Left ventricle myocardium superior (tissue), 1 donor: ENCODE results near the gene CIRBP. TPM values are rescaled to one million over a fixed set of nuclear protein-coding genes. Genes with fewer than 3 reads are reported as not detected.
"Not testable (repeated sequence)": the region's sequence is repeated elsewhere in the genome, so short reads cannot be mapped to it uniquely, and the experiment has no call there.

Experiments used
- ATAC-seq: fragments of 200-7000 bp; cut with Tn5 transposase; one replicate; pipeline ENCODE4 v1.9.1; 2020; ENCODE audit warnings: mild to moderate bottlenecking, moderate library complexity
- DNase-seq: peaks from one replicate; pipeline ENCODE4 v3.0.0-alpha.2; 2020
- intact Hi-C: fragments of 100-400 bp; cut with micrococcal nuclease; formaldehyde crosslinking; loops from one replicate; pipeline ENCODE4 v1.11.0; 2022
- total RNA-seq: library from RNA; stranded (reverse); fragmentation: NEBNext Ultra II Directional; extraction: Animal tissue kit (Norgen Biotek cat#: 25700); gene quantifications from one replicate; pipeline ENCODE4 v1.2.1, GENCODE V29; 2021
- donor health status: DM: no; HTN: yes; CAD: no; lungs with severe emphysema.

Gene CIRBP
- total RNA-seq, 1 donor from 2014 or later, result 248 TPM

DNA sequence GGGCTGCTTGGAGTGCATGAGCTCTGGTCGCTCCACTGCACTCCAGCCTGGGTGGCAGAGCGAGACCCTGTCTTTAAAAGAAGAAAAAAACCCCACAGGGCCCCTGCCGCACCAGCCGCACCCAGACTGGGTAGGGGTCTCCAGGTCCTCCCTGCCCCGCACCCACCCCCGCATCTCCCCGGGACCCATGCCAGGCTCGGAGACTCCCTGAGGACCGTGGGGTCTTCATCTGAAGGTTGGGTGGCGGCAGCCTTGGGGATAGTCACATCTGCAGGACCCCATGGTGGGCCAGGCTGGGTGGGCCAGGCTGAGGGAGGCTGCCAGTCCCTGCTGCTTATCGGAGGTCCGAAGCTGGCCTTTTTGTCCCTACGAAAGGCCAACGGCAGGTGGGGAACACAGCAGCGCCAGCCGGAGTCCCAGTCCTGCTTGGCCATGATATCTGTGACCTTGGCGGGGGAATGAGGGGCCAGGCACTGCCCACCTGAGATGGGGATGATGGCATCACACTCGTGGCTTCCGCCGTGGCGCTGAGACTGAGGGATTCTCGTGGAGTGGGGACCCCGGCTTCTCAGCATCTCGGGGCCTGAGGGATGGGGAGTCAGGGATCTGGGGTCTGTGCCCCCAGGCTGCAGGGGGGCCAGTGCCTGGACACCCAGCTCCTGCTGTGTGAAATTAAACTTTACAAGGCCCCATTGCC, 27.6 kb downstream of the CIRBP start:
- no peak for DNase-seq
- no peak for ATAC-seq
- intact Hi-C loops, result no loop called here

DNA sequence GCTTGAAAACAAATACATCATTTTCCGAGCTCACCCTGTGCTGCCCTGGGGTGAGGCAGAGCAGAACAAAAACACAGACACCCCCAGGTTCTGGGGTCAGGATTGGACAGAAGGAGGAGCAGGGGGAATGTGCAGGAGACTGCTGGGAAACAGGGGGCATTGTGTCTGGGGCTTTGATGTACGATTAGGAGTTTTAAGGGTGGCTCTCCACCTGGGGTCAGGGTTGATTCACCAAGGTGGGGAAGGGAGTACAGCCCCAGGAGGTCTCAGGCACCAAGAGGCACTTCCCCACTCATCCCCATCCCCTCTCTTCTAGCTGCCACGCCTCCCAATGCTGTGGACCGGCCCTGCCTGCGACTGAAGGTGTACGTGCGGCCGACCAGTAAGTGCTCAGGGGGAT, 29.1 kb downstream of the CIRBP start:
- DNase-seq (no peak), ATAC-seq (no peak)
- intact Hi-C loops, result no loop called here

DNA sequence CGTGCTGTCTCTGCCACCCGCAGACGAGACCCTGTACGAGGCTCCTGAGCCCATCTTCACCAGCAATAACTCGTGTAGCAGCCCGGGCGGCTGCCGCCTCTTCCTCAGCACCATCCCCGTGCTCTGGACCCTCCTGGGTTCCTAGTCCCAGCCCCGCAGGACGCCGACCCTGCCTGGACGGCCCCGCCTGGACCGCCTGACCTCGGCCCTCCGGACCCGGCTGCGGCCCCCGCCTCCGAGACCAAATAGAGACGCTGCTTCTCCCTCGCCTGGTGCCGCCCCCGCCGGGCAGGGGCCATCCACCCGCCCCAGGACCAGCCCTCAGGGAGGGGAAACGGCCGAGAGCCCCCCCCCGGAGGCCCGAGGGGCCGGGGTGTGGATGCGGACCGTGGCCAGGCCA, 30.7 kb downstream of the CIRBP start:
- ATAC-seq, result no peak
- no peak for DNase-seq

GRCh38 chr19:1300744-1301490, 31.8 kb downstream of the CIRBP start:
- no peak for DNase-seq
- intact Hi-C loops, result no loop called here
- no peak for ATAC-seq

More for the DNA sequence above, 30.7 kb downstream of the CIRBP start:
- intact Hi-C loops, result no loop called here

DNA sequence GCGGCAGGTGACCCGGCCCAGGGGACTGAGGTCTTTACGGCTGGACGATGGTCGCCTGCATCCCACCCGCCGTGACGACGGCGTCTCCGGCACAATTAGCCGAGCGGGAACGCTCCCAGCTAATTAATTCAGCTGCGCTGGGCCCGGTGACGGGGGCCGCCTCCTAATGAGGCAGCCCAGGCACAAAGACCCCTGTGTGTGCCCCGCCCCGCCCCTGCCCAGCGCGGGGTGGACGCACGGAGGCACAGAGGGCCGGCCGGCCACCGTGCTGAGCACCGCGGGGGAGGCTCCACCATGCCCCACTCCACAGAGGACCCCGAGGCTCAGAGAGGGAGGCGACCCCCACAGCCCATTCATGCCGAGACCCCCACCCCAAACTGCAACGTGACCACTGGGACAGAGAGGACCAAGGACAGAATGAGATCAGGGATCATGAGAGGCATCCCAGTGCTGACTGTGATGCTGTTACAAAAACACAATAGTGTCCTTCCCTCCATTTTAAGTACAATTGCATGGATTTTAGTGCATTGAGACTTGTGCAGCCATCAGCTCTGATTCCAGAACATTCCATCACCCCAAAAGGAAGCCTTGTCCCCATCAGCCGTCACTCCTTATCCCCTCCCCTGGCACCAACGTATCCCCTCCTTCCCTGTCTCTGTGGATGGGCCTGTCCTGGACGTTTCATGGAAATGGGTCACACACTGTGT, 33.6 kb downstream of the CIRBP start:
- intact Hi-C loops, result no loop called here
- no peak for ATAC-seq

DNA sequence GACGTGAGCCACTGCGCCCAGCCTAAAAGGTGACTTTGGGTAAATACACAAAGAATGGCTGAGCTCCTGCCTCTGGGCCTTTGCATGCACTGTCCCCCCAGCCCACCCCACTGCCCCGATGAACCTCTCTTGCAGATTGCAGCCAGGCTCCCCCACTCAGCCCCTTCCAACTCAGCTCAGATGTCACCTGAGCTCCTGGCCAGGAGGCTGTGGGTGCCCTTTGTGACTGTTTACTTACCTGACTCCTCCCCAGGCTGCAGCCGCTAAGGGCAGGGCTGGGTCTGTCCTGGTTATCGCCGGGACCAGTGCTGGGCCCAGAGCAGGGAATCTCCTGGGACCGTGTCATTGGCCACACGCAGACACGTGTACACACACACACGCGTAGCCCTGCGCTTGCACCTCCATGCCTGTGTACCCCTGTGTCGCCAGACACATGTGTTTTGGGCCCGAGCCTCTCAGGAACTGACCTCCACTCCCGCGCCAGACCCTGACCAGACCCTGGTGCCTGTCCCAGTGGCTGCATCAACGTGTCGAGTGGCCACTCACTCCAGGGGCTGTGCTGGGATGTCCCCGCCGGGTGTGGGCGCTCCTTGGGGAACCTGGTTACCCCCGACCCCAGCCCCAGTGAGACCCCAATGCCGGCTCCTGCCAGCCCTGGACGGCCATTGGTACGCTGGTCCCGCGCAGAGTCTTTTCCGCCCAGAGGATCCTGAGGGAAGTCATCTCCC, 35.2 kb downstream of the CIRBP start:
- intact Hi-C loops, result no loop called here
- no peak for DNase-seq
- no peak for ATAC-seq

More for the DNA sequence above, 33.6 kb downstream of the CIRBP start:
- no peak for DNase-seq

DNA sequence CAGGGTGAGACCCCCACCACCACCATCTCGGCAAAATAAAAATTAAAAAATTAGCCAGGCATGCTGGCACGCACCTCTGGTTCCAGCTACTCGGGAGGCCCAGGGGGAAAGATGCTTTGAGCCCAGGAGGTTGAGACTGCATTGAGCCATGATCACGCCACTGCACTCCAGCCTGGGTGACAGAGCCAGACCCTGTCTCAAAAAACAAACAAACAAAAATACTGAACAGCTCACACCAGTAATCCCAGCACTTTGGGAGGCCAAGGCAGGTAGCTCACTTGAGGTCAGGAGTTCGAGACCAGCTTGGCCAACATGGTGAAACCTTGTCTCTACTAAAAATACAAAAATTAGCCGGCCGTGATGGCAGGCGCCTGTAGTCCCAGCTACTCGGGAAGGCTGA, 36.2 kb downstream of the CIRBP start:
- DNase-seq, ATAC-seq, intact Hi-C loops: not testable (repeated sequence)

- DNase-seq (no peak), ATAC-seq (no peak)
- intact Hi-C loops, result no loop called here
These were observed 38.2 kb downstream of the CIRBP start for GRCh38 chr19:1307320-1307719.

- DNase-seq (no peak), ATAC-seq (no peak)
- intact Hi-C loops, result no loop called here
These were observed 38.7 kb downstream of the CIRBP start for GRCh38 chr19:1307755-1308303.

DNA sequence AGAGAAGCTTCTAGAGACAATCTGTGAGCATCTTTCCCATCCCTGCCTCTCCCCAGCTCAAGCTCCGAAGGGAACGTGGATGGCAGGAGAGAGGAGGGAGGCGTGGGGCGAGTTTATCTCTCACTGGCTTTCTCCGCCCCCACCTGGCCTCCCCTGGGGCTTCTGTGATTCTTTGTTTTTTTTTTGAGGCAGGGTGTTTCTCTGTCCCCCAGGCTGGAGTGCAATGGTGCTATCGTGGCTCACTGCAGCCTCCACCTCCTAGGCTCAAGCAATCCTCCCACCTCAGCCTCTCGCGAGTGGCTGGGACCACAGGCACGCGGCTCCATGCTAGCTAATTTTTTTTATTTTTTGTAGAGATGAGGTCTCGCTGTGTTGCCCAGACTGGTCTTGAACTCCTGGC, 39.6 kb downstream of the CIRBP start:
- intact Hi-C loops, result no loop called here

DNA sequence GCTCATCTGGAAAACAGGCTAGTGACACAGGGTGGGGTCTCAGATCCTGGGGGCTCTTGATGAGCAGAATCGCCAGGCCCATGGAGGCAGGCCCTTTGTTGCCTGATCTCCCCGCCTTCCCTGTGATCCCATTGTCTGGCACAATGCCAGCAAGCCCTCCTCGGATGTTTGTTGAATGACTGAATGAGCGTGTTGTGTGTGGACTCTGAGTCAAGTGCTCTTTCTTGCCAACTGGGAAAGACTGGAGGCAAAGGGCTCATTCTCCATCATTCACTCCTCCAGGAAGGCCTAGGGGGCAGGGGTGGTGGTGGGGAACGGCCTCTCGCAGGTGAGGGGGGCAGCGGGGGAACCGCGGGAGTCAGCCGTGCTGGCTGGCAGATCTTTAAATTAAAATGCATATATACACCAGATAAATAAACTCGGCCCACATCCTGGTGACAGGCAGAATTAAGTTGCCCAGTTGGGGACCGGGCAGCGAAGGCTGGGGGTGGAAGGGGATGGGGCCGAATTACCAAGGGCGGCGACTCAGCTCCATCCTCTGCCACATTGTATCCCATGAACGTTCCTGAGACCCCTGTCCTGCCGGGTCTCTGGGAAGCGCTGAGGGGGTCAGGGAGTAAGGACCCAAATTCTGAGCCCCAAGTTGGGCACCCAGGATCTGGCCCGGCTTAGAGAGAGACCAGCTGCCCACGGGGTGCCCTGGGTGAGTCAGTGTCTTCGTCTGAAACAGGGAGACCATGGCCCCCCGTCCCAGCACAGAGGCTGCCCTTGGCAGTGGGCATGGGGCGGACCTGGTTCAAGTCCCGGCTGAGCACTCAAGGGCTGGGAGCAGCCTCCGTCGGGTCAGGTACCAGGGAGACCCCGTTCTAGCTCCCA, 41.1 kb downstream of the CIRBP start:
- DNase-seq, result no peak
- no peak for ATAC-seq
- intact Hi-C loops, result no loop called here

More for the DNA sequence above, 39.6 kb downstream of the CIRBP start:
- ATAC-seq (no peak), DNase-seq (no peak)

DNA sequence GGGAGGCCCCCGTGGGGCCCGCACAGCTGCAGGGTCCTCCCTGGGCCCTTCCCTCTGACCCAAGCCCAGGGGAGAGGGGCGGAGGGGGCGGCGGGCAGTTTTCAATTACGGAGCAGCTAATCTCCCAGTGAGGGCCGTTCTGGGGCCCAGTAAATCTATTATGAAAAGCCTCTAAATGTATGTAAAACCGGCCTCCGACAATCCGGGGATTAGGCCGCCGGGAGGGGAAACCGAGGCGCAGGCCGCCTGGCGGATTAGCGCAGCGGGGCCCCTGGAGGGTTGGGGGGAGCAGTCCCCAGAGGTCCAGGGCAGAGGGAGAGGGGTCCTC, 41.7 kb downstream of the CIRBP start:
- no peak for ATAC-seq
- DNase-seq, result no peak
- intact Hi-C loops, result no loop called here

DNA sequence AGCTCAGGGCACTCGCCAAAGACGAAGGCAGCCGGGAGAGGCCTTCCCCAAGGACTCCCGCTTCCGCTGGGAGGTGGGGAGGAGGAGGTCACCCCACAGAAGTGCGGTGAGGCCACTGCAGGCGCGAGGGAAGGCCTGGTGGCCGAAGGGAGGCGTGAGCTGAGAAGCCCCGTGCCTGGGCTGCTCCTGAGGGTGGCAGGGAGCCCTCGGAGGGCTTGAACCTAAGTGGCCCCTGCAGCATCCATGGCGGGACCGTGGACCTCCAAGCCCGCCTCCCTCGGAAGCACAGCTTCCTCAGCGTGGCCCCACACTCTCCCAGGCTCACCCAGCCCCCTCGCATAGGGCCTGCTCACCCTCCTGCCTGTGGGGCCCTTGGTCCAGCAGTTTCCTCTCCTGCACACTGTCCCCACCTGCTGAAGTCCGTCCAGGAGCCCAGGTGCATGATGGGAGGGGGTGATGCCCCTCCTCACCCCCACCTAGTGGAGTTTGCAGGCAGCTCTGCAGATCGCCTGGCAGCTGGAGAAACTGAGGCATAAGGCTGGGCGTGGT, 42.5 kb downstream of the CIRBP start:
- DNase-seq (no peak), ATAC-seq (no peak)
- intact Hi-C loops, result no loop called here

- ATAC-seq (no peak), DNase-seq (no peak)
- intact Hi-C loops, result no loop called here
These were observed 43.9 kb downstream of the CIRBP start for GRCh38 chr19:1312767-1313694.

DNA sequence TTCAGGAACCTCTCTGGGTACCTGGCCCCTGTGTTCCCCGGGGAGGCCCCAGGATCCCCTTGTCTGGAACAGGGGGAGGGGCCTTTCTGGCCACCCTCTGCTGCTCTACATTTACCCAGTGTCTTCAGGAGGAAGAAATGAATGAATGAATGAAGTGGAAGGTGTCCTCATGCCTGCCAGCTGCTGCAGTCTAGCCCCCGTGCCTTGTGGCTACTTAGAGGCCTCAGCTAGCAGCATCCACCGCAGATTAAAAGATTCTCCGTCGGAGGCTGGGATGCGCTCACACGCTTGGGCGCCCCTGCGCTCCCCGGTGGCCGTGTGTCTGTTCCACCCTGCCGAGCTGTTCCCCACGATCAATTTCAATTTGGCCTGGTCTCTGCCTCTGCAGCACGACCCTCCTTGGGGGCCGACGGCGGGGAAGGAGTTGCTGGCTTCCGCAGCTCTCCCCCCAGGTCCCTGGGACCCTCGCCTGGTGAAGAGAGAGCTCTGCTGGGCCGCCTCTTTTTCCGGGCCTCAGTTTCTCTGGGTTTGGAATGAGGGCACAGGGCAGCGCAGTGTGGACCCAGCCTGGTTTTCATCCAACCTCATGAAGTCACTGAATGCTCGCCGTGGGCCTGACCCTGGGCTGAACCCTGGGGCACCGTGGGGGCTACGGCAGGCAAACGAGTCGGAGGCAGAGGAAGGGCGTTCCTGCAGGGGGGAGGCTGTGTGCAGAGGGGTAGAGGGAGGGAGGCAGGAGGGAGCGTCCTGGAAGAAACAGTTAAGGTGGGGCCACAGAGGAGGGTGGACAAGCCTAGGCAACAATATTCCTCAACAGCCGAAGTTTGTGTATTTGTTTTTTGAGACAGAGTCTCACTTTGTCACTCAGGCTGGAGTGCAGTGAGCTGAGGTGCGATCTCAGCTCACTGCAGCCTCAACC, 44.8 kb downstream of the CIRBP start:
- no peak for DNase-seq

GRCh38 chr19:1315470-1316166, 46.5 kb downstream of the CIRBP start:
- DNase-seq (peak; percentile 76), ATAC-seq (peak; percentile 93)
- intact Hi-C loops, result no loop called here

More for the DNA sequence above, 44.8 kb downstream of the CIRBP start:
- intact Hi-C loops, result no loop called here
- no peak for ATAC-seq
